ENCODE measurements around the gene MED12.

Gene MED12

DNA sequence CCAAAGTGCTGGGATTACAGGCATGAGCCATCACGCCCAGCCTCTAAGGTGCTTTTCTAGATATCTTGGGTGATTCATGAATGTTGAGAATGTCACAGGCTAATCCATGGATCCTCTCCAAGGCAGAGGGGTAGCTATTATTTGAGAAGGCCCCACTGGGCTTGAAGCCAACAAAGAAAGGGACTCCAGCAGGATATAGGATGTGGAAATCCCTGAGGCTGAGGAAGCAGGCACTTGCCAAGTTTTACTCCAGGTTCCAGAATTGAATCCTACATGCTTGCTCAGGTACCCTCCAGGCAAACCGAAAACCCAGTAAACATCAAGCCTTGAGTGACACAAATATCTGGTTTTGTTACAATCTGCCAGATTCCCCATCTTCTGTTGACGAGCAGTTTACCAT is 42.1 kb downstream of the MED12 start:
- no peak overlapping the region for H2AFZ ChIP-seq (ENCODE audit: low read length)
- H3K79me2 ChIP-seq (ENCODE audit: low read length), result no peaks in the 10 kb centered on the region
- H3K4me2 ChIP-seq (ENCODE audit: low read depth, low read length), result no peak overlapping the region
- no peak overlapping the region for H3K4me3 ChIP-seq (ENCODE audit: low read length)
- no peak overlapping the region for H3K27ac ChIP-seq (ENCODE audit: low read length)
- no peaks in the 10 kb centered on the region for H3K9me2 ChIP-seq (replicated peaks; ENCODE audit: insufficient read depth, low read length)
- no peaks in the 10 kb centered on the region for H3K9me3 ChIP-seq (replicated peaks; ENCODE audit: insufficient read depth, low read length)
- no peak for DNase-seq
- H3F3A ChIP-seq (ENCODE audit: insufficient read depth, low read length), result no peaks in the 10 kb centered on the region
- H3K9ac ChIP-seq (ENCODE audit: low read length), result no peak overlapping the region
- no peaks in the 10 kb centered on the region for H3K4me1 ChIP-seq (ENCODE audit: low read length)
- H4K20me1 ChIP-seq (ENCODE audit: insufficient read depth, low read length), result no peaks in the 10 kb centered on the region
- no peak for TF ChIP-seq EZH2phosphoT487 (IDR thresholded peaks at IDR 0.05; ENCODE audit: low read length)
- no peak for TF ChIP-seq EZH2 (optimal IDR thresholded peaks at IDR 0.05; ENCODE audit: low read depth, low read length)
- TF ChIP-seq CTCF (IDR thresholded peaks at IDR 0.05; ENCODE audit: low read length), result no peak
- no peaks in the 10 kb centered on the region for H3K36me3 ChIP-seq (replicated peaks; ENCODE audit: insufficient read depth, low read length)
- no peaks in the 10 kb centered on the region for H3K27me3 ChIP-seq (replicated peaks; ENCODE audit: insufficient read depth, low read length)

DNA sequence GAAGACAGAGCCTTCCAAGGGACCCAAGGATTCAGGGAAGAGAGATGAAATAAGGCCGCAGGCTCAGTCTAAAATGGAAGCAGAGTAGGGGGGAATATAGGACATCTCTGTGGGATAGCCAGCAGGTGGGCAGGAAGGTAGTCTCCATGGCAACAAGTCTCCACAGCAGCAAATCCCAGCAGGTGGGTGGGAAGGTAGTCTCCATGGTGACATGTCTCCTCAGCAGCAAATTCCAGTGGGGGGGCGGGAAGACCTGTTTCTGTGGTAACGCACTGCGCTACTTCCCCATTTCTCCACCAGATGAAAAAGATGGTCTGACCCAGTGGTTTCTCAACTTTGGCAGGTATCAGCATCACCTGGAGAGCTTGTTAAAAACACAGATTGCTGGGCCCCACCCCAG is 44.6 kb downstream of the MED12 start:
- no peak for TF ChIP-seq EZH2 (optimal IDR thresholded peaks at IDR 0.05; ENCODE audit: low read depth, low read length)
- no peak for TF ChIP-seq EZH2phosphoT487 (IDR thresholded peaks at IDR 0.05; ENCODE audit: low read length)
- TF ChIP-seq CTCF (IDR thresholded peaks at IDR 0.05; ENCODE audit: low read length), result no peak

GRCh38 chrX:71164071-71164470 is 45.7 kb downstream of the MED12 start:
- Histone ChIP-seq H3K9me3 (replicated peaks; ENCODE audit: insufficient read depth, low read length) (no peaks in the 10 kb centered on the region), H3K27ac (ENCODE audit: low read length) (no peak overlapping the region), H3K27me3 (replicated peaks; ENCODE audit: insufficient read depth, low read length) (no peaks in the 10 kb centered on the region), H2AFZ (ENCODE audit: low read length) (no peak overlapping the region), H3K4me2 (ENCODE audit: low read depth, low read length) (no peak overlapping the region), H4K20me1 (ENCODE audit: insufficient read depth, low read length) (no peaks in the 10 kb centered on the region), H3K36me3 (replicated peaks; ENCODE audit: insufficient read depth, low read length) (no peaks in the 10 kb centered on the region), H3F3A (ENCODE audit: insufficient read depth, low read length) (no peaks in the 10 kb centered on the region), H3K9ac (ENCODE audit: low read length) (no peak overlapping the region), H3K4me3 (ENCODE audit: low read length) (no peak overlapping the region), H3K4me1 (ENCODE audit: low read length) (no peaks in the 10 kb centered on the region), H3K79me2 (ENCODE audit: low read length) (no peaks in the 10 kb centered on the region), H3K9me2 (replicated peaks; ENCODE audit: insufficient read depth, low read length) (no peaks in the 10 kb centered on the region)
- TF ChIP-seq EZH2 (optimal IDR thresholded peaks at IDR 0.05; ENCODE audit: low read depth, low read length), result no peak
- no peak for TF ChIP-seq CTCF (IDR thresholded peaks at IDR 0.05; ENCODE audit: low read length)
- TF ChIP-seq EZH2phosphoT487 (IDR thresholded peaks at IDR 0.05; ENCODE audit: low read length), result no peak
- no peak for DNase-seq

More for the DNA sequence above, 44.6 kb downstream of the MED12 start:
- no peaks in the 10 kb centered on the region for H3K4me1 ChIP-seq (ENCODE audit: low read length)
- H3K79me2 ChIP-seq (ENCODE audit: low read length), result no peaks in the 10 kb centered on the region
- no peaks in the 10 kb centered on the region for H3K27me3 ChIP-seq (replicated peaks; ENCODE audit: insufficient read depth, low read length)
- H3K36me3 ChIP-seq (replicated peaks; ENCODE audit: insufficient read depth, low read length), result no peaks in the 10 kb centered on the region
- no peak overlapping the region for H3K27ac ChIP-seq (ENCODE audit: low read length)
- H3K9me3 ChIP-seq (replicated peaks; ENCODE audit: insufficient read depth, low read length), result no peaks in the 10 kb centered on the region
- DNase-seq, result no peak
- H2AFZ ChIP-seq (ENCODE audit: low read length), result no peak overlapping the region
- H3K4me3 ChIP-seq (ENCODE audit: low read length), result no peak overlapping the region
- H3K9ac ChIP-seq (ENCODE audit: low read length), result no peak overlapping the region
- H3K9me2 ChIP-seq (replicated peaks; ENCODE audit: insufficient read depth, low read length), result no peaks in the 10 kb centered on the region
- no peaks in the 10 kb centered on the region for H4K20me1 ChIP-seq (ENCODE audit: insufficient read depth, low read length)
- H3F3A ChIP-seq (ENCODE audit: insufficient read depth, low read length), result no peaks in the 10 kb centered on the region
- no peak overlapping the region for H3K4me2 ChIP-seq (ENCODE audit: low read depth, low read length)
